HG02970 (cell line): ENCODE data around the gene ITSN2.
A peak's percentile ranks its signal among the peaks of the same experiment; 100 is the strongest.
"Not testable (repeated sequence)": the region's sequence is repeated elsewhere in the genome, so short reads cannot be mapped to it uniquely, and the experiment has no call there.

Source experiments
- ATAC-seq: cut with Tn5 transposase; IDR thresholded peaks from one replicate; pipeline ENCODE4 v1.9.1; 2021; ENCODE audit warnings: mild to moderate bottlenecking, moderate library complexity, moderate number of reproducible peaks; ENCODE audit not compliant: unreplicated experiment, low FRiP score

ITSN2 gene

DNA sequence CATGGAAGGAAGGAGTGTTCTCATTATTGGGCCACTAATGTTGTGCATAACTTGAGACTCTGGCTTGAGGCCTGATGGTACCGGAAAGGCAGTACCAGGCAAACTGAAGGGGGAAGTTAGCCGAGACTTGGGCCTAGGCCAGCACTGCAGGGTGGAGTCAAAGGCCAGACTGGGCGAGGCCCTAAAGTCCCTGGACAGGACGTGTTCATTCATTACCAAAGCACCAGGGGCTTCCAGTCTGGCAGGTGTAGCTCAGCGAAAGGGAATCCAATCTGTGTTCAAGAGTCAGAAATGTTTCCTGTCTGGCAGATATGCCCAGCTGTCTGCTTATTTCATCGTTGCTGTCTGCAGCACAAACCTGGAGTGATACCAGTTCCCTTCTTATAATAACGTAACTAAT lies 4.7 kb upstream of the ITSN2 start:
- ATAC-seq = no peak

DNA sequence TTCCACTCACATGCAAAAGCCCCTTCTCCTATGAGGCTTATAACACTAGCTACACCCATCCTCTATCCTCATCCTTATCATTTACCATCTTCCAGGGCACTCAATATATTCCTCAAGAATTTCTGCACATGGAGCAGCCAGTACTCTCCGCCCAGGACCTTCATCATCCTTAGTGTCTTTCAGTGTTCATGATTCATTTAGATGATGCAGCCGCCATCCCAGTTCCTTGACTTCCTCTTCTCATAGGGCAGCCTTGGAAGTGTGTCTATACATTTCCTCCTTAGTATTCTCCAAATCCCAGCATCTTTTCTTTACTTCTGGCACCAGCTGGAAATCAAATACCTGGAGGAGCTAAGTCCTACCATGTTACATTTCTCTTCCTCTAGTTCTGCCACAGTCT lies 3.0 kb upstream of the ITSN2 start:
- no peak for ATAC-seq

DNA sequence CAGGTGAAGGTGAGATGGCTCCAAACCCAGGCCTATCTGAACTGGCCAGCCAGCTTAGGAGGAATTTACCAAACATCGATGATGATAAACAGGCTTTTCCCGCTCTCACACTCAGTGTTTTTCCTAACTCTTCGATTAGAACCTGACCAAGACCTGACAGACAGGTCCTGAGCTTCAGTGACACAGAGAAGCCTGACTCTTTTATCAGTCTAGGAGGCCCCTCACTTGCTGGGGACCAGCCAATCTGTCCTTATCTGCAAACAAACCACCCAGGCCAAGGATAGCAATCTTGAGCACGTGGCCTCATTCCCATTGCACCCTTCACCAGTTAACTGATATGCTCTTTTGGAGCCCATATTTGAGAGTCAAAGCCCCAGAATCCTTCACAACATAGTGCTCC lies 1.9 kb upstream of the ITSN2 start:
- ATAC-seq = no peak

GRCh38 chr2:24360963-24361330 lies 611 bp upstream of the ITSN2 start:
- no peak for ATAC-seq

- peak; percentile 14 for ATAC-seq
Observed at GRCh38 chr2:24359129-24360049, 947 bp downstream of the ITSN2 start.

DNA sequence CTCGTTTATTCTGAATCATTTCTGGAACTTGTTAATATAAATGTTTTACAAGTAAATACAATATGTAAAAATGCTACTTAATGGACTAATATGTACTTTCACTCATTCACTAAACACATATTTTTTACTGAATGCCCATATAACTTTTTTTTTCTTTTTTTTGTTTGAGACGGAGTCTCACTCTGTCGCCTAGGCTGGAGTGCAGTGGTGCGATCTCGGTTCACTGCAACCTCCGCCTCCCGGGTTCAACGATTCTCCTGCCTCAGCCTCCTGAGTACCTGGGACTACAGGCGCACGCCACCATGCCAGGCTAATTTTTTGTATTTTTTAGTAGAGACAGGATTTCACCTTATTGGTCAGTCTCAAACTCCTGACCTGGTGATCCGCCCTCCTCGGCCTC lies 2.6 kb downstream of the ITSN2 start:
- not testable (repeated sequence) for ATAC-seq

- ATAC-seq = not testable (repeated sequence)
Observed at GRCh38 chr2:24357115-24357514, 3.2 kb downstream of the ITSN2 start.

DNA sequence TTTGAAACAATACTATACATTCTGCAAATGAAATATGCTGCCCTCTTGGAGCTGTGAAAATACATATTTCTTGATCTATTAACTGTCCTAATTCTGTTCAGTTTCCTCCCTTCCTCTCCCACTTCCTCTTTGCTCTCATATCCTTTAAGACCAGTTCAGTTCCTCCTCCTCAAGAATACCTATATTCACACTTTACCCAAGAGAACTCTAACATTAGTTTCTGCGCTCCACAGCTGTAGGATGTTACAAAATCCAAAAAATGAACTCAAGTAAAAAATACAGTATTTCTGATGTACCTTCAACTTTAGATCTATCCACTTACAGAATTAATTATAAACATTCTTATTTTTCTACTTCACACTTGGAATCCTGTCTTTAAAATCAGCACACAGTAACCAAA lies 5.4 kb downstream of the ITSN2 start:
- no peak for ATAC-seq

DNA sequence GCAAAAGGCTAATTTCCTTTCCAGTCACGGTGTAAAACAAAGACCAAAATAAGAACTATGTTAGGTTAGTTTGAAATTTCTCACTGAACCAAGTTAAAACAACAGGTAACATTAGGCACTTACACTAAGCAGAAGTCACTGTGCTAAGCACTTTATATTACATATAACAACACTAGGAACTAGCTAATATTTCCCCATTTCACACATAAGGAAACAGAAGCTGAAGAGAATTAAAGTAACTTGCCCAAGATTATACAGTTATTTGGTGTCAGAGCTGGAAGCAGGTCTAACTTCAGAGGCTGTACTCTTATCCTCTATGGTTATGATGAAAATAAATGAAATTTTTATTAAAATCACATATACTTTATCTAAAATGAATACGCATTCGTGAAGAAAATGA lies 5.9 kb downstream of the ITSN2 start:
- no peak for ATAC-seq

DNA sequence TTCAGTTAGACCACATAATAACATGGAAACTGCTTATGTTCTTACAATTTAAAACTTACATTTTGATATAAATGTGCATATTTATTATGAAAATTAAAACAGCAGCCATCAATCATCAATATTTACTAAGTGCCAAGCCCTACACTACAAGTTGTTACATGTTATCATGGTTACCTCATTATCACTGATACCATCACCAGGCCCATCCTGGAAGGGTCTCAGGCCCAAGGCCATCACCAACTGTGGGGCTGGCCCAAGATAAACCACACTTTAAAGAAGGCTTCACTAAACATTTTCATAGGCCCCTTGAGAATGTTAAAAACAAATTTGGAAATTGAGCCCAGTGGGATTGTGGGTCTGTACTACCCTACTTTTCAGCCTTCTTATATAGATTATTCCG lies 6.4 kb downstream of the ITSN2 start:
- ATAC-seq = no peak

GRCh38 chr2:24353364-24353763 lies 7.0 kb downstream of the ITSN2 start:
- ATAC-seq = no peak

DNA sequence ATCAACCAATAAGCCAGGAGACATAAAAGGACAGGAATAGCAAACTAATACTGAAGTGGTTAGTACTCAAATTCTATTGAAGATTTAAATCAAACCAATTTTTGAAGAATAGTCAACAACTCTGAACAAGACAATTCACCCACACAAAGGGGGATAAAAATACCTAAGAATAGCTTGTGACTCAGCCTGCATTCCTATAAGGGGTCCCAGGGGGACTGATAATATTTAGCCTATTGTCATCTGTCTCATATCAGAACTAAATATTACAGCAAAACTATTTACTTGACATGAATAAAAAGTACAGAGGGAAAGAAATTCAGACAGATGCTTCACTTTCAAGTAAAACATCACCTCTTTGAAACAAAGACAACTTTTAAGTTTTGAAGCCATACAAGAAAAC lies 7.7 kb downstream of the ITSN2 start:
- ATAC-seq = no peak

DNA sequence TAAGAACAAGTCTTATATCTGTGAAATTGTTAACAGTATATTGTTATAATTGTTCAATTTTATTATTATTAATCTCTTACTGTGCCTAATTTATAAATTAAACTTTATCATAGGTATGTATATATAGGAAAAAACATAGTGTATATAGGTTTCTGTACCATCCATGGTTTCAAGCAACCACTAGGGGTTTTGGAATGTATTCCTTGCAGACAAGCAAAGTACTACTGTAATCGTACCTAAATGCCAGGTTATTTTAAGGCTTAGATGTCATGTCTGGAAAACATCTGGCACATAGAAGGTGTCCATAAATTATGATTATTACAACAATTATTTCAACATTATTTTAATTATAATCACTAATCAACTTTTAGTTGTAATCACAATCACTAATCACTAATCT lies 8.4 kb downstream of the ITSN2 start:
- ATAC-seq = no peak

DNA sequence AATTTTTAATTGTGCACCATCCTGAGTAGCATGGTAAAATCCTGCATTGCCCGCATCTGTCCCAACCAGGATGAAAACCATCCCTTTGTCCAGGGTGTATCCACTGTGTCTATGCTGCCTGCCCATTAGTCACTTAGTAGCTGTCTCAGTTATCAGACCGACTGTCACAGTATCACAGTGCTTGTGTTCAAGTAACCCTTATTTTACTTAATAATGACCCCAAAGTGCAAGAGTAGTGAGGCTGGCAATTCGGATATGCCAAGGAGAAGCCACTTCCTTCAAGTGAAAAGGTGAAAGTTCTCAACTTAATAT lies 8.8 kb downstream of the ITSN2 start:
- no peak for ATAC-seq

DNA sequence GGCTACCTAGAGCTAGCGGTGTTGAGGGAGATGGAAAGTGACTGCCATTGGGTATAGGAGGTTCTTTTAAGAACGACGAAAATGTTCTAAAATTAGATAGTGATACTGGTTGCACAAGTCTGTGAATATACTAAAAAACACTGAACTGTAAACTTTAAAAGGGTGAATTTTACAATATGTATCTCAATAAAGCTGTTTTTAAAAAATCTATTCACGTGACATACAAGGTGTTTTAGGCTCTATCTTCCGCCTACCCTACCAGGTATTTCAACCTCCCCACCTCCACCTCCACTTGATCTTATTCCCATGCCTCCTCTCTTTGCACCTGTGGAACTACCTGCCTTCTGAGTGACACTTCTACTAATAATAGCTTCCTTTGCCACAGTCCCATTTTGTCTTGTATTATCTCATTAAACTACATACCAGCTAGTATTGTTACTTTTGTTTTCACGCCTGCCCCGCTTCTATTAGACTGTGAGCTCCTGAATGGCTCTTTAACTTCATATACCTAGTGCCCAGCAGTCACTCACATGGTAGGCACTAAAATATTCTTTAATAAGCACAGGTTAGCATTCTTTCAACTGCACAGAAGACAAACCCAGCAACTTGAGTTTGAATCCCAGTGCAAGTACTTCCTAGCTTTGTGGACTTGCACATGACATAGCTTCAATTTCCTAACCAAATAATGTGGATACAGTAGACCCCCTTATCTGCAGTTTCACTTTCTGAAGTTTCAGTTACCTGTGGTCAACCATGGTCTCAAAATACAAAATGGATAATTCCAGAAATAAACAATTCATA lies 9.3 kb downstream of the ITSN2 start:
- no peak for ATAC-seq

- no peak for ATAC-seq
Observed at GRCh38 chr2:24349097-24349496, 11.2 kb downstream of the ITSN2 start.

- no peak for ATAC-seq
Observed at GRCh38 chr2:24345937-24346336, 14.4 kb downstream of the ITSN2 start.

DNA sequence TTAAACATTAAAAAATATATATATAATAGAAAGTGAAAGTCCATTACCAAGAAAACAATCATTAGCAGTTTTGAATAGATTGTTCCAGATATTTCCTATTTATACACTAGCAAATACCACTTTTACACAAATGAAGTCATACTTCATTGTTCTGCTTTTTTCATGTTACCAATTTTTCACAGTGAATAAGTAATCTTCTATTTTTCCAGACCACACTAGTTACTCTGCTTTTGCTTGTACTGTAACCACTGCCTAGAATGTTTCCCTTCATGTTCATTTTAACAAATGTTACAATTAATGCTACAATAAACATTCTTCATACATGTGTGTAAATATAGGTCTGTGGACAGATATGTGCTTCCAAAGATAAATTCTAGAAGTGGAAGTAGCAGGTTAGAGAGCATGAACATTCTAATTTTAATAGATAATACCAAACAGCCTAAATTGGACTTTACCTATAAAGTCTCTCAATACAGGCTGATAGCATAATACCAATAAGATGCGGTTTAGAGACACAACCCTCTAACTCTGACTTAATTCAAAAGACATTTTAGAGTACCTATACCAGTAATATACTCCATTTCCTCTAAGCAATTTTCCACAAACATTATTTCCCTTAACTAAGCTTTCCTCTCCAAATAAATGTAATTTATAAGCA lies 17.0 kb downstream of the ITSN2 start:
- peak; percentile 43 for ATAC-seq

GRCh38 chr2:24342110-24342910 lies 18.0 kb downstream of the ITSN2 start:
- ATAC-seq = peak; percentile 20

DNA sequence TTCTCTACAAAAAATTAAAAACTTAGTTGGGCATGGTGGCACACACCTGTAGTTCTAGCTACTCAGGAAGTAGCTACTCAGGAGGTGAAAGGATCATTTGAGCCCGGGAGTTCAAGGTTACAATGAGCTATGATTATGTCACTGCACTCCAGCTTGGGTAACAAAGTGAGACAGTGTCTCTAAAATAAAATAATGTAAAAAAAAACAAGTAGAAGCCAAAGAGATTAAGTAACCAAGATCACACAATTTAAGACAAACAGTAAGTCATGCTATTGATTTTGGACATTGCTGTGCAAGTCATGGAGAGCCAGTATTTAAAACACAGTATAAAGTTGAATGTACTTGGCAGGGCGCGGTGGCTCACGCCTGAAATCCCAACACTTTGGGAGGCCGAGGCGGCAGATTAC lies 20.5 kb downstream of the ITSN2 start:
- ATAC-seq = no peak

- ATAC-seq = not testable (repeated sequence)
Observed at GRCh38 chr2:24339098-24339497, 21.2 kb downstream of the ITSN2 start.
